ENCODE measurements around the gene ABLIM1. TPM values are rescaled to one million over a fixed set of nuclear protein-coding genes. Genes with fewer than 3 reads are reported as not detected.

Gene ABLIM1
- total RNA-seq, 1 donor from 2014 or later = 87.7 TPM

- DNase-seq (ENCODE audit: low spot score in 2 of 2) = no peak
- H3K4me1 ChIP-seq = peaks cover 0 to 5% of the 10 kb centered on the region in 2 donors
Observed at GRCh38 chr10:114384601-114385000, 273.5 kb downstream of the ABLIM1 start.

GRCh38 chr10:114384181-114384580 is 273.9 kb downstream of the ABLIM1 start:
- H3K9me3 ChIP-seq = no peaks in the 10 kb centered on the region
- no peaks in the 10 kb centered on the region for H3K36me3 ChIP-seq
- H3K27ac ChIP-seq = no peak overlapping the region
- DNase-seq (ENCODE audit: low spot score in 2 of 2) = no peak
- intact Hi-C loops (cut with DNase I) = no loop called here
- H3K4me3 ChIP-seq = no peak overlapping the region
- TF ChIP-seq CTCF (IDR thresholded peaks at IDR 0.05) = no peak
- H3K4me1 ChIP-seq = peaks cover 0 to 3% of the 10 kb centered on the region in 2 donors
- H3K27me3 ChIP-seq = no peaks in the 10 kb centered on the region

More at GRCh38 chr10:114384601-114385000, 273.5 kb downstream of the ABLIM1 start:
- Histone ChIP-seq H3K27me3 (no peaks in the 10 kb centered on the region), H3K27ac (no peak overlapping the region), H3K36me3 (no peaks in the 10 kb centered on the region), H3K9me3 (no peaks in the 10 kb centered on the region), H3K4me3 (no peak overlapping the region)
- TF ChIP-seq CTCF (IDR thresholded peaks at IDR 0.05) = no peak
- intact Hi-C loops (cut with DNase I) = no loop called here

Other genes starting within 250 kb of the ABLIM1 start
- gene FHIP2A, start 163.5 kb upstream of the ABLIM1 start, total RNA-seq = 19.6 TPM

Data from ascending aorta (tissue), 2 donors.